Endothelial cell of umbilical vein (primary cell): ENCODE measurements around the gene NLRP5.

ENCODE experiments used
- CTCF ChIP-seq, 2 donors: IDR thresholded peaks; 1 replicate in 1 of 2; 2 replicates in 1 of 2; pipeline ENCODE4 v1.5.1; 2011; ENCODE audit warnings: low read length in 2 of 2, mild to moderate bottlenecking in 2 of 2, moderate library complexity in 2 of 2, control low read depth in 1 of 2, inconsistent platforms in 1 of 2, low read depth in 1 of 2; ENCODE audit not compliant: insufficient read depth in 1 of 2; ENCODE audit errors: extremely low read depth in 1 of 2
- EZH2 ChIP-seq: IDR thresholded peaks from 2 replicates; pipeline ENCODE4 v1.6.1; 2012; ENCODE audit warnings: borderline replicate concordance, low read depth, mild to moderate bottlenecking, moderate library complexity, low read length, inconsistent platforms; ENCODE audit not compliant: severe bottlenecking
- GATA2 ChIP-seq: IDR thresholded peaks from 2 replicates; pipeline ENCODE4 v1.7.0; 2011; ENCODE audit warnings: low read depth, mild to moderate bottlenecking, moderate library complexity, mixed read lengths, low read length; ENCODE audit not compliant: insufficient read length, insufficient read depth
- MAX ChIP-seq: IDR thresholded peaks from 2 replicates; pipeline ENCODE4 v1.6.1; 2011; ENCODE audit not compliant: insufficient read depth, insufficient read length
- MYC ChIP-seq: IDR thresholded peaks from one replicate; pipeline ENCODE4 v1.6.1; 2011; ENCODE audit warnings: mild to moderate bottlenecking, low read depth, low read length
- POLR2A ChIP-seq: IDR thresholded peaks from 2 replicates; pipeline ENCODE4 v1.6.1; 2012; ENCODE audit warnings: low read depth, mild to moderate bottlenecking, control low read depth, low read length
- POLR2AphosphoS5 ChIP-seq: IDR thresholded peaks from 2 replicates; pipeline ENCODE4 v1.6.1; 2012; ENCODE audit warnings: low read depth, mild to moderate bottlenecking, control low read depth, low read length, moderate library complexity; ENCODE audit not compliant: insufficient read depth

- TF ChIP-seq CTCF (IDR thresholded peaks at IDR 0.05; ENCODE audit: extremely low read depth in 1 of 2, insufficient read depth in 1 of 2, low read depth in 1 of 2, low read length in 2 of 2): no peak
- TF ChIP-seq POLR2AphosphoS5: no peak
- TF ChIP-seq GATA2: no peak
- TF ChIP-seq MYC: no peak
- TF ChIP-seq EZH2: no peak
- TF ChIP-seq POLR2A: no peak
- TF ChIP-seq MAX: no peak
These were observed 1.3 kb upstream of the NLRP5 start for GRCh38 chr19:55985254-55985653.
